Retinal pigment epithelial cell (primary cell): ENCODE data around the gene SULT6B1.
"Not testable (repeated sequence)": the region's sequence is repeated elsewhere in the genome, so short reads cannot be mapped to it uniquely, and the experiment has no call there.

ENCODE experiments used
- DNase-seq: peaks from one replicate; pipeline ENCODE4 v3.0.0-alpha.2; 2010; ENCODE audit warnings: low read depth
- H3K4me3 ChIP-seq: 2 replicates; pipeline ENCODE4 v1.5.1; 2011; ENCODE audit warnings: mild to moderate bottlenecking, low read length, control low read depth, moderate library complexity
- TF ChIP-seq, protein P1 (sequence below): conservative IDR thresholded peaks from 2 replicates; pipeline ENCODE4 v1.5.1; 2011; ENCODE audit warnings: low read depth, low read length, control low read depth, inconsistent platforms

Gene SULT6B1

DNA sequence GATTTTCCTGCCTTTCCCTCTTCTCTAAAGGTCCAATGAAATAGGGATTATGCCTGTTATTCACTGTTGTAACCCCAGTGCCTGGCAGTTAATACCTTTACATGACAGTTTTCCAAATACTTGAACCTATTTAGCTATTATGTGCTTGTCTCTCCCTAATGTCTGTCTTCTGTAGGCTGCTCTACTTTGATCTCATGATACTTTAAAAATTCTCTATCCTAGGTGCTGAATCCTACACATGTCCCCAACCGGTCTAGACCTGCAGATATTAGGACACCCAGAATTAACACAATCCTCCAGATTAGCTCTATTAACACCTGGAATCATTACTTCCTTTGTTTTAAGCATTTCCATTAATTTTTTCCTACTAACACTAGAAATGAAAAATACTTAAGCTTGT lies 35.6 kb upstream of the SULT6B1 start:
- H3K4me3 ChIP-seq: no peak overlapping the region
- TF ChIP-seq, protein P1, sequence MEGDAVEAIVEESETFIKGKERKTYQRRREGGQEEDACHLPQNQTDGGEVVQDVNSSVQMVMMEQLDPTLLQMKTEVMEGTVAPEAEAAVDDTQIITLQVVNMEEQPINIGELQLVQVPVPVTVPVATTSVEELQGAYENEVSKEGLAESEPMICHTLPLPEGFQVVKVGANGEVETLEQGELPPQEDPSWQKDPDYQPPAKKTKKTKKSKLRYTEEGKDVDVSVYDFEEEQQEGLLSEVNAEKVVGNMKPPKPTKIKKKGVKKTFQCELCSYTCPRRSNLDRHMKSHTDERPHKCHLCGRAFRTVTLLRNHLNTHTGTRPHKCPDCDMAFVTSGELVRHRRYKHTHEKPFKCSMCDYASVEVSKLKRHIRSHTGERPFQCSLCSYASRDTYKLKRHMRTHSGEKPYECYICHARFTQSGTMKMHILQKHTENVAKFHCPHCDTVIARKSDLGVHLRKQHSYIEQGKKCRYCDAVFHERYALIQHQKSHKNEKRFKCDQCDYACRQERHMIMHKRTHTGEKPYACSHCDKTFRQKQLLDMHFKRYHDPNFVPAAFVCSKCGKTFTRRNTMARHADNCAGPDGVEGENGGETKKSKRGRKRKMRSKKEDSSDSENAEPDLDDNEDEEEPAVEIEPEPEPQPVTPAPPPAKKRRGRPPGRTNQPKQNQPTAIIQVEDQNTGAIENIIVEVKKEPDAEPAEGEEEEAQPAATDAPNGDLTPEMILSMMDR: no peak
- no peak for DNase-seq

DNA sequence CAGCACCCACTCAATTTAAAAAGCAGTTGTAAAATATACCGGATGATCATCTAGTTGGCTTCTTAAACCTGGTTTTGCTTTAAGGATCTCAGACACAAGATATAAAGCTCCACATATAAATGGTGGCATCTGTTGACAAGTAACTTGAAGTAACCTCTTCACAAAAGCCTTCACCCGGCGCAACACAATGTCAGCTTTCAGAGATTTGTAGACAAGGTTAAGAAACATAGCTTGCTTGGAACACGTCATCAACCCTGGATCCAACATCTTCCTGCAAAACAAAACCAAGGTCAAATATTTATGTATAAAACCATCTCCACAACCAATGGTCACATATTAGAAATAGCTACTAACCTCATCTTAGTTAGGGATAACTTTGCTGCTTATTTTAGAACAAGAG lies 34.7 kb upstream of the SULT6B1 start:
- TF ChIP-seq, protein P1: no peak
- no peak for DNase-seq
- H3K4me3 ChIP-seq: no peak overlapping the region

DNA sequence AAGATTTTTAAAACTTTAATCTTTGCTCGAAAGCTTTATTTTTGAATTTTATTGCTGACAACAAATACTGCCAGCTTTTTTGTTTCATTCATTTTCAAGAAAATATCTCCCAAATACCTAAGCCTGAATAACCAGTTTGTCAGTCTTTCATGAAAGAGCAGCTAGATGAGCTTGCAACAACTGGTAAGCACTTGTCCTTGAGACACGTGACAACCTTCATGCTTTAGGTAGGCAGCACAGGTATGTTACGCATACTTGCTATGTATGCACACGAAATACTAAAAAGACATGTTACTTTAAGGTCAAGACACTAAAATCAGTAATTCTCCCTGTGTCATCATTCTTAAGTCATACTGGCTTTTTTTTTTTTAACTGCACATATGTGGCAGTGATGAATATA lies 30.6 kb upstream of the SULT6B1 start:
- DNase-seq: no peak
- TF ChIP-seq, protein P1: no peak
- H3K4me3 ChIP-seq: no peak overlapping the region

DNA sequence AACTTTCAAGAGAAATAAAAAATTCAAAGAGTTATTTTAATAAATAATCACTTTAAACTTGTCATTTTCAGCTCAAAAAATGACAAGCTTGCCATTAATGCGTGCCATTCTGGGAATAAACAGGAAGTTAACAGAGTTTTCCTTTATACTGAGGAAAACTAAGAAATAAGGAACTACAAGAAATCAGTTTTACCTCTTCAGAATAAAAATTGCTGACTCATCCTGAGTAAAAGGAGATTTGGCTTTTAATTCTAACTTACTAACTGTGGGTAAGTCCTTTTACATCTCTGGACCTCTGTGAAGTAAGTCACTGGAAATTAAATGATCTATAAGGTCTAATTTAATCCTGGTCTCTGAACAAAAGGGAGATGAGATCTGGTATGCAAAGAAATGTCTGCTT lies 26.8 kb upstream of the SULT6B1 start:
- TF ChIP-seq, protein P1: no peak
- no peak overlapping the region for H3K4me3 ChIP-seq
- DNase-seq: no peak

DNA sequence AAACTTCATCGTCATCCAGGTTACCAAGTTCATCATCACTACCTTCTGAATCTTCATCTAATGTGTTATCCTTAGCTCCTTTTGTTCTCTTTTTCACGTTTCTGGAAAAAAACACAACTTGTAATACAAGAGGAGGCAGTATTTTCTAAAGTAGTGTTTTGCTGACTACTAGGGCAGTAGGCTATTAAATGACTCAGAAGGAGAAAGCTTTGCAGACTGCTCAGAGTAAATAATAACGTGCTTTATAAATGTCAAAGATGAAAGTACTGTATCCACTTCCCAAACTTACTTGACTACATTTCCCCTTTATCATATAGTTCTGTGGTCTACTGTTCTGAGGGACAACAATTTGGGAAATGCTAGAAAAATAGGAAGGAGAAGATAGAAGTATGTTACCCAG lies 23.5 kb upstream of the SULT6B1 start:
- no peak overlapping the region for H3K4me3 ChIP-seq
- TF ChIP-seq, protein P1: no peak
- DNase-seq: no peak

DNA sequence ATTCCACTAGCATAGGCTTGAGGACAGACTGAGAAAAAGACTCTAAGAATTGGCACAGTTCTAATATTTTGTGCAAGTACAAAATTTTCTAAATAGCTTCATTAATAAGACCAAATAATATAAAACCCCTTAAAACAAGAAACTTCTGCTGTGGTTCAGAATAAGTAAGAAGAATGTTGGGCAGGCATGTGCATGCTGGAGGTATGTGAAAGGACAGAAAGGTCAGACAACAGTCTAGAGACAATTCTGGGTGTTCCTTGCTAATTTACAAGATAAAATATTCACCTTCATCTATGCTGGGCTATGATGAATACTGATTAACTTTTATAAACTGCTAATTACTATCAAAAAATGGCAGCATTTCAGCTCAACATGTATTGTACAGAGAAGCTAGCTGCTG lies 22.7 kb upstream of the SULT6B1 start:
- TF ChIP-seq, protein P1: no peak
- no peak for DNase-seq
- H3K4me3 ChIP-seq: no peak overlapping the region

DNA sequence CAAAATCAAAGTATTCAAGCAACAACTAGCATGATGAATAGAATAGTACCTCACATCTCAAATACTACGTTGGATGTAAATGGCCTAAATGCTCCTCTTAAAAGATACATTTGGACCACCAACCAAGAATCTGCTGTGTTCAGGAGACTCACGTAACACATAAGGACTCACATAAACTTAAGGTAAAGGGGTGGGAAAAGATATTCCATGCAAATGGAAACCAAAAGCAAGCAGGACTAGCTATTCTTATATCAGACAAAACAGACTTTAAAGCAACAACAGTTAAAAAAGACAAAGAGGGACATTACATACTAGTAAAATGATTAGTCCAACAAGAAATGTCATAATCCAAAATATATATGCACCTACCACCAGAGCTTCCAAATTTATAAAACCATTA lies 18.3 kb upstream of the SULT6B1 start:
- H3K4me3 ChIP-seq, DNase-seq: not testable (repeated sequence)
